GM10248 (cell line): ENCODE data around the gene GDA.

Experiments
- CTCF ChIA-PET: fragments of 300-600 bp; sonication (Branson Sonifier 250); formaldehyde crosslinking; extraction: SDS; loops from one replicate; lab custom pipeline; 2021; ENCODE audit warnings: antibody characterized with exemption; lab: Yijun Ruan, JAX
- POLR2A ChIA-PET: fragments of 350-650 bp; sonication (Branson Sonifier 250); formaldehyde crosslinking; extraction: SDS; loops from one replicate; lab custom pipeline; 2020; ENCODE audit warnings: antibody characterized with exemption; lab: Yijun Ruan, JAX
- DNase-seq: peaks from one replicate; pipeline ENCODE4 v3.0.0; 2012; ENCODE audit errors: extremely low spot score
- CTCF ChIP-seq: IDR thresholded peaks from 2 replicates; pipeline ENCODE4 v1.5.1; 2012; ENCODE audit warnings: mild to moderate bottlenecking, low read depth; ENCODE audit errors: extremely low read depth, missing control alignments, control extremely low read depth

The GDA gene

GRCh38 chr9:72297516-72297915 lies 148.3 kb downstream of the GDA start:
- POLR2A ChIA-PET = no interaction called here
- CTCF ChIA-PET = interaction anchor here (9.2 kb wide), 1 partner anchor 16 kb away, joined by 90 read pairs; no protein-coding TSS in a partner anchor
- TF ChIP-seq CTCF = no peak
- no peak for DNase-seq

DNA sequence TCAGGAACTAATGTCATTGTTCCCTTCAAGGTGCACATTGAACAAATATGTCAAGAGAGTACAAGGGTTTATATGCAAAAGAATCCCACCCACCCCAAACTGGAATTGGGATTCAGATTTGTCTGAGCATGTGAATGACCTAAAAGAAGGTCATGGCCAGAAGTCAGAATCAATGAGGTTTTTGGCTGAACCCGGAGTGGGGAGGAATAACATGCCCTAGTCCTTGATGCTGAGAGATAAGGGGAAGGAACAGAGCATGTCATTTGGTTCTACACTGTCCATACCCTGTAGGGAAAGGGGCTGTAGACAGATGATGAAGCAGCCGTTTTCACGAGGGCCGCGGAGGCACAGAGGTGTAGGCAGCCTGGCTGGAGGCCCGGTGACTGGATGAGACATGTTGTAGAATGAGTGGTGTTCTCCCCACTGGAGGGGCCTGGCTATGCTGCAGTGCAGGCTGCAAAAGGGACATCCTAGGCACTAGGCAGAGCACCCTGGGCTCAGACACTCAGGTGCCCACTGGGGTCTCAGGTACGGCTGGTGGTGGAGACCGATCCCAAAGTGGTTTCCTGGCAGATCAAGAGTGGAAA lies 149.9 kb downstream of the GDA start:
- DNase-seq = no peak
- POLR2A ChIA-PET = no interaction called here
- CTCF ChIA-PET = no interaction called here
- TF ChIP-seq CTCF = no peak

GRCh38 chr9:72300873-72301272 lies 151.6 kb downstream of the GDA start:
- no peak for DNase-seq
- CTCF ChIA-PET = interaction anchor here (1.1 to 1.5 kb wide), 2 partner anchors 8 to 291 kb away, joined by 3 to 5 read pairs; no protein-coding TSS in a partner anchor
- POLR2A ChIA-PET = no interaction called here
- TF ChIP-seq CTCF = no peak
